G401 (cell line): Measurements from ENCODE around the gene ADK. TPM values are rescaled to one million over a fixed set of nuclear protein-coding genes. Genes with fewer than 3 reads are reported as not detected.
"Not testable (repeated sequence)": the region's sequence is repeated elsewhere in the genome, so short reads cannot be mapped to it uniquely, and the experiment has no call there.

ENCODE experiments used
- DNase-seq: peaks from one replicate; pipeline ENCODE4 v3.0.0-alpha.2; 2015; ENCODE audit warnings: low spot score
- in situ Hi-C: cut with HindIII; loops from 2 replicates; pipeline ENCODE4 v1.10.0; 2016; ENCODE audit warnings: low sequenced_read_pairs, mixed read lengths
- total RNA-seq: library from RNA; depleted of rRNA; stranded (reverse); fragments of >200 nt; shearing (Covaris generic); gene quantifications from 2 replicates; pipeline ENCODE4 v1.2.3, GENCODE V29; 2014

Gene ADK
- total RNA-seq, 1 experiment from 2014 or later = 99.5 TPM

DNA sequence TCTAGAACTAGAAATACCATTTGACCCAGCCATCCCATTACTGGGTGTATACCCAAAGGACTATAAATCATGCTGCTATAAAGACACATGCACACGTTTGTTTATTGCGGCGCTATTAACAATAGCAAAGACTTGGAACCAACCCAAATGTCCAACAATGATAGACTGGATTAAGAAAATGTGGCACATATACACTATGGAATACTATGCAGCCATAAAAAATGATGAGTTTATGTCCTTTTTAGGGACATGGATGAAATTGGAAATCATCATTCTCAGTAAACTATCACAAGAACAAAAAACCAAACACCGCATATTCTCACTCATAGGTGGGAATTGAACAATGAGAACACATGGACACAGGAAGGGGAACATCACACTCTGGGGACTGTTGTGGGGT is 71.4 kb downstream of the ADK start:
- DNase-seq, in situ Hi-C loops: not testable (repeated sequence)

DNA sequence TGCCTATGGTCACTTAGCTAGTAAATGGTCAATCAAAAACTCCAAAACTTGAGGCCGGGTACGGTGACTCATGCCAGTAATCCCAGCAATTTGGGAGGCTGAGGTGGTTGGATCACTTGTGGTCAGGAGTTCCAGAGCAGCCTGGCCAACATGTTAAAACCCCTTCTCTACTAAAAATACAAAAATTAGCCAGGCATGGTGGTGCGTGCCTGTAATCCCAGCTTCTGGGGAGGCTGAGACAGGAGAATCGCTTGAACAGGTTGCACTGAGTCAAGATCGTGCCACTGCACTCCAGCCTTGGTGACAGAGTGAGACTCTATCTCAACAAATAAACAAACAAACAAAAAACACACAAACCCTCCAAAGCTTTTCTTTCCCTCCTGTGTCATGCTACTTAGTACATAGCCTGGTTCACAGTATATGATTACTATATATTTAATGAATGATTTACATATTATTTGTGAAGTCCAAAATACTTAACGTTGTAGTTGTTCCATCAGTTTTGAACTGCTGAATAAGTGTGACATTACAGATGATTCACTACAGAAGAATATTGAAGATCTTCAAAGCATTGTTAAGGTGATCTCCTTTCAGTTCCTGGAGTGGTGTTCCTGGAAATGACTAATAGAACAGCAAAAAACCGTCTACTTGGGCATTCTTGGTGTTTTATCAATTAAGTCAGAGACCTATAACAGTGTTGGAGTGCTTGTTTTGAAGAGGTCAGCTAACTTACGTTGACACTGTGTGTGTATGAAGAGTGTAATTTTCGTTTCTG is 72.9 kb downstream of the ADK start:
- in situ Hi-C loops = no loop called here
- no peak for DNase-seq

DNA sequence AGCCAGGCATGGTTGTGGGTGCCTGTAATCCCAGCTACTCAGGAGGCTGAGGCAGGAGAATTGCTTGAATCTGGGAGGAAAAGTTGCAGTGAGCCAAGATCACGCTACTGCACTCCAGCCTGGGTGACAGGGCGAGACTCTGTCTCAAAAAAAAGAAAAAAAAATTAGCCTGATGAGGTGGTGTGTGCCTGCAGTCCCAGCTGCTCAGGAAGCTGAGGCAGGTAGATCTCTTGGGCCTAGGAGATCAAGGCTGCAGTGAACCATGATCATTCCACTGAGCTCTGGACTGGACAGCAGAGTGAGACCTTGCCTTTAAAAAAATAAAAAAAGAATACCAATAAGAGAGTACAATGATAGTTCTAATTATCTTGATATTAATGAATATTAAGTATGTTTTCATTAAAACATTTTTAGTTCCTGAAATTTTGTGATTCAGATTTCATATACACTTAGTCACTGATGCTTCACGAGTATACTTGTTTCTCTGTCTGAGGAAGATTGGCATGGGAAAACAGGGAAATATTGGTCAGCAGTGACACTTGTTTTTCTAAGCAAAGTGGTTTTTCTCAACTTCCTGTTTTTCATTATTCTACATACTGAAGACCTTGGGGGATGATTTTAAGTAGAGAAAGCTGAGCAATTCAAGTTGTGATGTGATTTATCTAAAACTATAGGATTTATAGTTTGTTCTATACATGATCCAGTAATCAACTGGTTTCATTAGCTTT is 76.8 kb downstream of the ADK start:
- in situ Hi-C loops = no loop called here
- no peak for DNase-seq

GRCh38 chr10:74231375-74231774 is 80.4 kb downstream of the ADK start:
- no peak for DNase-seq
- in situ Hi-C loops = no loop called here

DNA sequence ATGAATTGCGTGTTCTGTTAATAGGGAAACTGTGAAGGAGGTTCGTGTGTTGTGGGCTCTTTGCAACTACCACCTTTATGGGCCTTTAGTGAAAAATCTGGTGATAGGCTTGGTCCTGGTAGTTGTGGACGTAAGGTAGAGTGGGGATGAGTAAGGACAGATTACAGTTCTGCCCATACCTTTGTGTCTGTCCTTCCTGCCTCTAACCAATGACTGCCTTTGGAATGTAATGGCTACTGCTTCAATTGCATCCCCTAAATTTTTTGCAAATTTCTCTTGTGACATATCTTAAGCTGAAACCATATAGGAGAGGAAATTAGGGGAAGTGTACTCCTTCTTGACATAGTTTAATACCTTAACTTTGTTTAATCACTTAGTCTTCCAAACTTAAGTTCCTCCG is 82.3 kb downstream of the ADK start:
- DNase-seq = no peak
- in situ Hi-C loops = no loop called here

DNA sequence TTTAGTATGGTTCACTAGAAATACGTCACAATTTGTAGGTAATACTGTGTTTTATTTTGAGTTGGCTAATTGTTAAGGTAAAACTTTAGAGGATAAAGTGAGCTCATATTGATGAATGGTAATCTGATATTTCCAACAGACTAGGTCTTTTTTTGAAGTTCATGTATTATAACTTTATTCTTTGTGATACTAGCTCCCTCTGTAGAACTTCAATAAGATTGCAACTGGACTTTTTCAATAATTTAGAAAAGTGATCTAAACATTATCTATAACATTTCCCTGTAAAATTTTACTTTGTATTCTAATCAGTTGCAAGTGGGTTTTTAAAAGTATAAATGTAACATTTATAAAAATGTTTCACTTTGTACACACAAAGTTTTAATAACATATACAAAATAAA is 83.5 kb downstream of the ADK start:
- in situ Hi-C loops = no loop called here
- no peak for DNase-seq

GRCh38 chr10:74238031-74238431 is 87.0 kb downstream of the ADK start:
- in situ Hi-C loops = no loop called here
- no peak for DNase-seq

- DNase-seq = no peak
- in situ Hi-C loops = no loop called here
Observed at GRCh38 chr10:74238516-74238915, 87.5 kb downstream of the ADK start.

DNA sequence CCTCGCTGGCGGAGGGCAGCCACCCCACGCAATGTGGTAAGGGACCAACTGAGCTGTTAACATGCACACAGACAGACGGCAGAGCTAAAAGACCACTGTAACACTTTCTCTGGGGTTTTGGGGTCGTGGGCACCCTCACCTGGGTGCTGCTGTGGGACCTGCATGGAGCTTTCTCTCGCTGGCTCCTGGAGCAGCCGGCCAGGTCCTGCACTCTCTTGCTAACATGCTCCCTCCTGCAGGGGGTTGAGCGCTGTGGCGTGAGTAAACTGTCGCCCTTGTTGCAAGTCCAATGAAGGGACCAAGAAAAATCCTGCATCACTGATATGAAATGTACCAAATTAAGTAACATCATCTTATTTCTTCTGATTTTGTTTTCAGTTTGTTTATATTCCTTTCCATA is 92.0 kb downstream of the ADK start:
- in situ Hi-C loops = no loop called here
- no peak for DNase-seq

GRCh38 chr10:74244097-74244685 is 93.2 kb downstream of the ADK start:
- peak; percentile 58 for DNase-seq
- in situ Hi-C loops = no loop called here

DNA sequence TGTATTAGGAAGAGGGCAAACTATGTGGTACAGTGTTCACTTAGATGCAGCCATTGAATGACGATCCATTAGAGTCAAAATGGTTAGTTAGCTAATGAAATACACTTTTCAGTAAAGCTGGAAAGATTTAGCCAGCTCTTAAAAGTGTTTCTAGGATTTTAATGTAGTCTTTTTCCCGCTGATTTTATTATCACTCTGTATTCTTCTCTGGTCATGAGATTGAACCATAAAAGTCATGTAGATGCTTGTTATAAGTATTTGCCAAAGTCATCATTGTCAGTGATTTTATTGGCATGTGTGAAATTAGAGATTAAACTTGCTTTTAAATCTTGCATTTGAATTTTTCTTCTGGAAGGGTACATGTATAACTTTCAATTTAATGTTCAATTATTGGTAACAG is 93.8 kb downstream of the ADK start:
- no peak for DNase-seq
- in situ Hi-C loops = no loop called here

DNA sequence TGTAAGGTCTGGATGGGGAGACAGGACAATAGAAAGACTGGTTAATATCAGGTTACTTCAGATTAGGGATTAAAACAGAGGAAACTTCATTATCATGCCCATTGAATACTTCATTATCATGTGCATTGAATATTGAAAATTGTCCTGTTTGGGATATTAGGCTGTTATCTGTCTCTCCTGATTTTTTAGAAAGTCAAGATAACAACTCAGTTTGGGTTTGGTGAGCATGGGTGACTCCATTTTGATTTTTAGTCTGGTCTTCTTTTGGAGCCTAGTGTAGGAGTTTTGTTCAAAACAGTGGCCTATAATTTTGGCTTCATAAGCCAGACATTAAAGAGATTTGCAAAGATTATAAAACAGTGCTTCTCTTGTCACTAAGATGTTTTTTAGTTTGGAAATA is 95.5 kb downstream of the ADK start:
- no peak for DNase-seq
- in situ Hi-C loops = no loop called here

DNA sequence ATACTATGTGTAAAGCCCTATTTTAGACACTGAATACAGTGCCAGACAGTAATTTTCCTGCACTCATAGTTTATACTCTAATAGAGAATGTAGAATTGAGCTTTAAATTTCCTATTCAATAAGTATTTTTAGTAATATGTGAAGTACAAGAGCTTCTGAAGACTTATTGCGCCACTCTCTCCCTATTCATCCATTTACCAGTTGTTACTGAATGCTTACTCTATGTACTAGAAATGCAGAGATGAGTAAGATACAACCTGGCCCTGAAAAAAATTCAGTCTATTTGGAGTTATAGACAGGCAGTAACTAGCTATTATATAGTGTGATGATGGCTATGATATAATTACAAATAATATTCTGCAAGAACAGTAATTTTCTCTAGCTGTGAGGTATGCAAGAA is 98.8 kb downstream of the ADK start:
- DNase-seq = no peak
- in situ Hi-C loops = no loop called here

DNA sequence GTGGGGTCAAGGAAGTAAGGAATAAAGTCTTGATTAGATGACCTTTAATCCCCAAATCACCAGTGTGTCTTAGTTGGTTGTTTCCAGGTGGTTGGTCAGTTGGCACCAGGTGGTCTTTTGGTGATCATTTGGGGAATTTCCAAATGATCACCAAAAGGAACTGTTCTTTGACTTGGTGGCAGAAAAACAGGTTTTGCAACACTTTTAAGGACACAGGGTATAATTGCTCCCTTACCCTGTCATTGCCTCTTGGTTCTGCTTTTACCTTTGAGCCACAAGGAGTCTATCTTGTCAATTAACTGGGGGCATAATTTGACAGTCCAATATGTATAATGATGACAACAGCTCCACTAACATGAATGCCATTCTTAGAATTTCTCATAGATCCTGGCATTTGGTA is 104.2 kb downstream of the ADK start:
- in situ Hi-C loops = no loop called here
- DNase-seq = no peak

DNA sequence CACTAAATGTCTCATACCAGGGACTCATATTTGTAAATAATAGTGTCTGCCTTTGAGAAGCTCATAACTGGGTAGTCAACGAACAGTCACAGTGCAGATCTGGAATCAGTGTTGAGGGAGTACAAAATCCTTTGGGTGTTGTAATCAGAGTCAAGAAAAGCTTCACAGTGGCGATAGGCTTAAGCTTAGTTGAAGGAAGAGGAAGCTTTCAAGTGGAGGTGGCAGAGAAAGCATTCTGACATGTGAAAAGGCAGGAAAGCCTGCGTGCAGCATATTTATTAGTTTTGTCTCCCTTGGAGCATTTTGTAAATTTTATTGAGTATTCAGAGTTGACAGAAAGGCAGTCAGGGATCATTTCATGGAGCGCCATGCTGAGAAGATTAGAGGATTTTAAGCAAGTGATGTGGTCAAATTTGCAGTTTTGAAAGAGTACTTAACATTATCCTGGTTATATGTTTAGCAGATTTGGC is 104.9 kb downstream of the ADK start:
- no peak for DNase-seq
- in situ Hi-C loops = no loop called here

- in situ Hi-C loops = no loop called here
- DNase-seq = no peak
Observed at GRCh38 chr10:74262856-74263255, 111.8 kb downstream of the ADK start.

- no peak for DNase-seq
- in situ Hi-C loops = no loop called here
Observed at GRCh38 chr10:74263996-74264395, 113.0 kb downstream of the ADK start.

DNA sequence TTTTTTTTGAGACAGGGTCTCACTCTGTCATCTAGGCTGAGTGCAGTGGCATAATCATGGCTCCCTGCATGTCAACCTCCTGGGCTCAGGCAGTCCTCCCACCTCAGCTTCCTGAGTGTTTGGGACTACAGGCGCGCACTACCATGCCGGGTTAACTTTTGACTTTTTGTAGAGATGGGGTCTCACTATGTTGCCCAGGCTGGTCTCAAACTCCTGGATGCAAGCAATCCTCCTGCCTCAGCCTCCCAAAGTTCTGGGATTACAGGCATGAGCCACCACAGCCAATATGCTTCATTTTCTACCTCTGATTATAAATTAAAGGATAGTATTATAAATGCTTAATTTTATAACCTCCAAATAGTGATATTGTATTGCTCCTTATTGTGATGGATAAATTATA is 121.3 kb downstream of the ADK start:
- DNase-seq = no peak
- in situ Hi-C loops = no loop called here

- in situ Hi-C loops = no loop called here
Observed at GRCh38 chr10:74275755-74276290, 124.8 kb downstream of the ADK start.

GRCh38 chr10:74276416-74276815 is 125.4 kb downstream of the ADK start:
- in situ Hi-C loops = no loop called here
- DNase-seq = no peak

More at GRCh38 chr10:74275755-74276290, 124.8 kb downstream of the ADK start:
- DNase-seq = no peak
